Measurements from ENCODE around the gene ILF2. TPM values are rescaled to one million over a fixed set of nuclear protein-coding genes. Genes with fewer than 3 reads are reported as not detected.

Gene ILF2
- total RNA-seq, 1 experiment from 2014 or later, result 420 TPM

DNA sequence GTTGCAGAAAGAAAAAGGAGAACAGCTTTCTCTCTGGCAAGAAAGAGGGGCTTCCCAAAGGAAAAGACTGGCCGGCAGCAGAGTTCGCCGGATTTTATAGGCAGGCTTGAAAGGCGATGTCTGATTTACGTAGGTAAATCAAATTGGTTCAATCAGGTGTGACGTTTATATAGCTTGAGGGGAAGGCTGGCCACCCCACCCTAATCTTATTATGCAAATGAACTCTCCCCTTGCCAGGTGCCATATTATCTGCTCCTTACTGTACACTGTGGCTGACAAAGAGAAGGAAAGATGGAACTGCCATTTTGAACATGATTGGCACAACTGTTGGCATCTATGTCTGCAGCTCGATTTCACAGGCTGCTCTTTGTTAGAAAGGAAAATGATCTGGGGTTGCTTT is 40.2 kb upstream of the ILF2 start:
- Histone ChIP-seq H3K9me3 (ENCODE audit: low read depth, low read length, poor library complexity, severe bottlenecking) (no peaks in the 10 kb centered on the region), H3K27ac (ENCODE audit: low read depth, low read length, poor library complexity, severe bottlenecking) (no peak overlapping the region), H3K36me3 (ENCODE audit: insufficient read depth, low read length, poor library complexity, severe bottlenecking) (no peaks in the 10 kb centered on the region), H3K4me3 (ENCODE audit: low read depth, low read length, poor library complexity, severe bottlenecking) (no peak overlapping the region), H3K4me1 (ENCODE audit: insufficient read depth, low read length, poor library complexity, severe bottlenecking) (no peaks in the 10 kb centered on the region), H3K27me3 (replicated peaks; ENCODE audit: insufficient read depth, low read depth, low read length, poor library complexity) (no peaks in the 10 kb centered on the region)
- intact Hi-C loops (cut with micrococcal nuclease; ENCODE audit: unreplicated experiment), result no loop called here
- POLR2A ChIA-PET (ENCODE audit: low non-redundant PET), result no interaction called here
- TF ChIP-seq, protein P1, sequence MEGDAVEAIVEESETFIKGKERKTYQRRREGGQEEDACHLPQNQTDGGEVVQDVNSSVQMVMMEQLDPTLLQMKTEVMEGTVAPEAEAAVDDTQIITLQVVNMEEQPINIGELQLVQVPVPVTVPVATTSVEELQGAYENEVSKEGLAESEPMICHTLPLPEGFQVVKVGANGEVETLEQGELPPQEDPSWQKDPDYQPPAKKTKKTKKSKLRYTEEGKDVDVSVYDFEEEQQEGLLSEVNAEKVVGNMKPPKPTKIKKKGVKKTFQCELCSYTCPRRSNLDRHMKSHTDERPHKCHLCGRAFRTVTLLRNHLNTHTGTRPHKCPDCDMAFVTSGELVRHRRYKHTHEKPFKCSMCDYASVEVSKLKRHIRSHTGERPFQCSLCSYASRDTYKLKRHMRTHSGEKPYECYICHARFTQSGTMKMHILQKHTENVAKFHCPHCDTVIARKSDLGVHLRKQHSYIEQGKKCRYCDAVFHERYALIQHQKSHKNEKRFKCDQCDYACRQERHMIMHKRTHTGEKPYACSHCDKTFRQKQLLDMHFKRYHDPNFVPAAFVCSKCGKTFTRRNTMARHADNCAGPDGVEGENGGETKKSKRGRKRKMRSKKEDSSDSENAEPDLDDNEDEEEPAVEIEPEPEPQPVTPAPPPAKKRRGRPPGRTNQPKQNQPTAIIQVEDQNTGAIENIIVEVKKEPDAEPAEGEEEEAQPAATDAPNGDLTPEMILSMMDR (conservative IDR thresholded peaks at IDR 0.05; ENCODE audit: low read depth, low read length), result no peak
- no peak for TF ChIP-seq EZH2 (IDR thresholded peaks at IDR 0.05; ENCODE audit: borderline replicate concordance, low read depth, low read length, poor library complexity, severe bottlenecking)
- no peak for DNase-seq (ENCODE audit: low spot score)
- CTCF ChIA-PET, result no interaction called here
- BruUV-seq (replicated peaks), result no TSS peak

DNA sequence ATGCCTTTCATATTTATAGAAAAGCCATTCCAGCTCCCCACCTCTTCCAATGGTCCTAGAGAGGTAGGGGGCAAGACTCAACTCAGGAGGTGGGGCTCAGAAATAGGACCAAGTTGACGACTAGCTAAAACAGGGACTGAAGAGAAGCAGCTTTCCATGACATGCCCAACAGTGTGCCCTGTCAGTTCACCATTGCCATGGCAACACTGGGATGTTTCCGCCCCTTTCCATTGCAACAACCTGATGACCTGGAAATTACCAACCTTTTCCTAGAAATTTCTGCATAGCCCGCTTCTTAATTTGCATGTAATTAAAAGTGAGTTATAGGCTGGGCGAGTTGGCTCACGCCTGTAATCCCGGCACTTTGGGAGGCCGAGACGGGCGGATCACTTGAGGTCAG is 34.7 kb upstream of the ILF2 start:
- Histone ChIP-seq H3K9me3 (ENCODE audit: low read depth, low read length, poor library complexity, severe bottlenecking) (no peaks in the 10 kb centered on the region), H3K27me3 (replicated peaks; ENCODE audit: insufficient read depth, low read depth, low read length, poor library complexity) (no peaks in the 10 kb centered on the region), H3K4me1 (ENCODE audit: insufficient read depth, low read length, poor library complexity, severe bottlenecking) (no peaks in the 10 kb centered on the region), H3K27ac (ENCODE audit: low read depth, low read length, poor library complexity, severe bottlenecking) (no peak overlapping the region), H3K4me3 (ENCODE audit: low read depth, low read length, poor library complexity, severe bottlenecking) (no peak overlapping the region), H3K36me3 (ENCODE audit: insufficient read depth, low read length, poor library complexity, severe bottlenecking) (no peaks in the 10 kb centered on the region)
- POLR2A ChIA-PET (ENCODE audit: low non-redundant PET), result no interaction called here
- TF ChIP-seq EZH2 (IDR thresholded peaks at IDR 0.05; ENCODE audit: borderline replicate concordance, low read depth, low read length, poor library complexity, severe bottlenecking), result no peak
- TF ChIP-seq, protein P1 (conservative IDR thresholded peaks at IDR 0.05; ENCODE audit: low read depth, low read length), result no peak
- CTCF ChIA-PET, result no interaction called here
- intact Hi-C loops (cut with micrococcal nuclease; ENCODE audit: unreplicated experiment), result no loop called here
- no peak for DNase-seq (ENCODE audit: low spot score)
- BruUV-seq (replicated peaks), result no TSS peak

- peaks cover 7% of the 10 kb centered on the region for H3K4me1 ChIP-seq (ENCODE audit: insufficient read depth, low read length, poor library complexity, severe bottlenecking)
- TF ChIP-seq, protein P1 (conservative IDR thresholded peaks at IDR 0.05; ENCODE audit: low read depth, low read length), result no peak
- no peak for TF ChIP-seq EZH2 (IDR thresholded peaks at IDR 0.05; ENCODE audit: borderline replicate concordance, low read depth, low read length, poor library complexity, severe bottlenecking)
- H3K36me3 ChIP-seq (ENCODE audit: insufficient read depth, low read length, poor library complexity, severe bottlenecking), result no peaks in the 10 kb centered on the region
- BruUV-seq (replicated peaks), result no TSS peak
- no peak overlapping the region for H3K4me3 ChIP-seq (ENCODE audit: low read depth, low read length, poor library complexity, severe bottlenecking)
- H3K27me3 ChIP-seq (replicated peaks; ENCODE audit: insufficient read depth, low read depth, low read length, poor library complexity), result no peaks in the 10 kb centered on the region
- intact Hi-C loops (cut with micrococcal nuclease; ENCODE audit: unreplicated experiment), result loop anchor here (1.0 kb wide), 1 partner anchor 21 kb away; no protein-coding TSS in a partner anchor
- H3K27ac ChIP-seq (ENCODE audit: low read depth, low read length, poor library complexity, severe bottlenecking), result no peak overlapping the region
- ChIA-PET POLR2A (ENCODE audit: low non-redundant PET) (no interaction called here), CTCF (no interaction called here)
- no peak for DNase-seq (ENCODE audit: low spot score)
- H3K9me3 ChIP-seq (ENCODE audit: low read depth, low read length, poor library complexity, severe bottlenecking), result no peaks in the 10 kb centered on the region
Measured at GRCh38 chr1:153699768-153700167, 29.0 kb upstream of the ILF2 start.

Measured in A673 (cell line).